Stimulated activated CD8-positive, alpha-beta memory T cell treated with anti-CD3 and anti-CD28 coated beads, Interleukin-4, amount 100 ng/mL, for 48 hours (primary cell): Measurements from ENCODE around the gene JMJD6.

Source experiments
- DNase-seq: peaks from one replicate; pipeline ENCODE4 v3.0.0-alpha.2; 2020

The JMJD6 gene

DNA sequence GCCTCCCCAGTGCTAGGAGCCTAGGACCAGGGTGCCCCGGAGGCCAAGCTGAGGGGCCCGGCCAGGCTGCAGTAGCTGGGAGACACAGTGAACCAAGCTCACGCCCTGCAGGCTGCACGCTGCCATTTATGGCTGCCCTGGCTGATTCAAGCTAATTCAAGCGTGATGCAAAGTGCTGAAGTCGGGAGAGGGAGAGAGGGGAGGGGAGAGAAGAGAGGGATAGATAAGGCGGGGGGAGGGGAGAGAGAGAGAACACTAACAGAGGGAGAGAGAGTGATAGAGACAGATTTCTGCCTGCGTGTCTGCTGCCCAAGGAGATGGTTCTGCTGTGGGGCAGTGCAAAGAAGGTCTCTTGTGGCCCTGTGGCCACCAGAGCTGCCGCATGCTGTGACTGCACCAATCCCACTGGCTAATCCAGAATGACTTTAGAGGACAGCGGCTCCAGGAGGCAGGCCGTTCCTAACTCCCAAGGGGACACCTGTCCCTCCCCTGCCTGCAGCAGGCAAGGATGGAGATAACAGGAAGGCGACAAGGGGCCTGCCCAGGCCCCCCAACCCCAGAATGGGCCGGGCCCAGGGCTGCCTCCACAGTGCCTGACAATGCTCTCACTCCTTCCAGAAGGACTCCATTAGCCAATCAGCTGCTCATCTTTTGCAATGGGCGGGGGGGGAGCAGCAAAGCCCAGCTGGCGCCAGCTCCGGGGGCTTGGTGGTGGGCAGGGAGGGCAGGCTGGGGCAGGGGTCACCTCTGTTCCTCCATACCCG is 28.5 kb downstream of the JMJD6 start:
- DNase-seq = no peak

DNA sequence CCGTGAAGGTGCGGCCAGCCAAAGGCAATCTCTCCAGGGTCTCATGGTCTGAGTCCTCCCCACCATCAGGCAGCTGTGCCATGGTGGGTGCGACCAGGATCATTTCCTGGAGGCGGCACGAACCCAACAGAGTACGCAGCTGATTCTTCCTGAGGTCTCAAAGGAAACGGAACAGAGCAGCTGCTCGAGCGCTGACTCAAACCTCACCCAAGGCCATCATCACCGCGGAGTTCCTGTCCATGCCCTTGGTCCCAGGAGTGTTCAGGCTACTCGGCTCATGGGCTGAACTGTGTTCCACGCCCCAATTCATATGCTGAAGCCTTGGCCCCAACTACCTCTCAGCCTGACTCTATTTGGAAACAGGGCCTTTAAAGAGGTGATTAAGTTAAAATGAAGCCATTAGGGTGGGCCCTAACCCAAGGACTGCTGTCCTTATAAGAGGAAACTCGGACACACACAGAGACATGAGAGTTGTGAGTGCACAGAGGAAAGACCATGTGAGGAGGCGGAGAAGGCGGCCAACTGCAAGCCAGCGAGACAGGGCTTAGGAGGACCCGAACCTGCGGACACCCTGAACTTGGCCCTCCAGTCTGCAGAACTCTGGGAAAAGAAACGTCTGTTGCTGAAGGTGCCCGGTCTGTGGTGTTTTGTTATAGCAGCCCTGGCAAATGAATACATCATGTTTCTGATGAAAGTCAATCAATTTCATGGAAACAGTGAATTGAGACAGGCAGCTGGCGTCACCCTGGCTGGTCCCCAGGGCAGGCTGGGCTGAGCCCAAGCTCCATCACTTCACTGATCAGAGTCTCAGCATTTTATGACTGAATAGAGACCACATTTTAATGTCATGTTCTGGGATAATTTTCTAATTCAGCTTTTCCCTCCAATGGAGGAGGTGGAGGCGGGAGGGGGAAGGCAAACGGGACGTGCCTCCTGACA is 29.4 kb downstream of the JMJD6 start:
- DNase-seq = no peak

DNA sequence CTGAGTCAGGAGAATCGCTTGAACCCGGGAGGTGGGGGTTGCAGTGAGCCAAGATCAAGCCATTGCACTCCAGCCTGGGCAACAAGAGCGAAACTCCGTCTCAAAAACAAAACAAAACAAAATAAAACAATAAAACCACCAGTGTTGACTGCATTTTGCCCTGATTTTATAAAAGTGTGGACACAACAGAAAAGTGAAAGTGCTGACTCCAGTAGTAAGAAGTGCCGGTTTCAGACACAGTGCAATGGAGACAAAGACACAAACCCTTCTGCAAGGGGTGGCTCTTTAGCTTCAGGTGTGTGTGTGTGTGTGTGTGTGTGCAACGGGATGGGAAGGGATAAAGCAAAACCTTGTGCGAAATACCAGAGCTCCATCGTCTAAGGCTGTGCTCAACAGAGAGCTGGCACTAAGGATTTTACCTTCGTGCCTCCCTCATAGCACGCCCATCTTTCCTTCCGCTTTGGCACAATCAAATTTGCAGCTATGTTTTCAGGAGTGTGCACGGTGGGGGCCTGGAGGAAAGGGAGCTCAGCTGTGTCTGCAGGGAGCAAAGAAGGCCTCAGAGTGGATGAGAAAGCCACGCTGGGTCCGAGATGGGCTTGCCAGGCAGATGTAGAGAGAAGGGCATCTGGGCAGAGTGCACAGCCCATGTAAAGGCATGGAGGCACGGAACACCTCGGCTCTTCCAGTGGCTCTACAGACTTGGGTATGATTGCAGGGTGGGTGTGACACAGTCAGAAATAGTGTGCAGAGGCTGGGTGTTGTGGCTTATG is 31.2 kb downstream of the JMJD6 start:
- no peak for DNase-seq

- no peak for DNase-seq
Measured at GRCh38 chr17:76691379-76692191, 34.8 kb downstream of the JMJD6 start.

- DNase-seq = no peak
Measured at GRCh38 chr17:76690596-76691280, 35.7 kb downstream of the JMJD6 start.

DNA sequence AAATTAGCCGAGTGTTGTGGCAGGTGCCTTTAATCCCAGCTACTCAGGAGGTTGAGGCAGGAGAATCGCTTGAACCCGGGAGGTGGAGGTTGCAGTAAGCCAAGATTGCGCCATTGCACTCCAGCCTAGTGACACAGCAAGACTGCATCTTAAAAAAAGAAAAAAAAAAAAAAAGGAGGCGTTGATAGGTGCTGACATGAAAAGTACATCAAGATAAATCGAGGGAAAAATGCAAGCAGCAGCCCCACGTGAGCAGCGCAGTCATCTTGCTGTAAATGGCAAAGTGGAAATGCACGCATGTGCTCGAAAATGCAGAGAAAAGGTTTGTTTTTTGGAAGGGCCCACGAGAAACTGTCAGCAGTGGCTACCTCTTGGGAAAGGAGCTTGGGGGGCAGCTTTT is 36.5 kb downstream of the JMJD6 start:
- no peak for DNase-seq

DNA sequence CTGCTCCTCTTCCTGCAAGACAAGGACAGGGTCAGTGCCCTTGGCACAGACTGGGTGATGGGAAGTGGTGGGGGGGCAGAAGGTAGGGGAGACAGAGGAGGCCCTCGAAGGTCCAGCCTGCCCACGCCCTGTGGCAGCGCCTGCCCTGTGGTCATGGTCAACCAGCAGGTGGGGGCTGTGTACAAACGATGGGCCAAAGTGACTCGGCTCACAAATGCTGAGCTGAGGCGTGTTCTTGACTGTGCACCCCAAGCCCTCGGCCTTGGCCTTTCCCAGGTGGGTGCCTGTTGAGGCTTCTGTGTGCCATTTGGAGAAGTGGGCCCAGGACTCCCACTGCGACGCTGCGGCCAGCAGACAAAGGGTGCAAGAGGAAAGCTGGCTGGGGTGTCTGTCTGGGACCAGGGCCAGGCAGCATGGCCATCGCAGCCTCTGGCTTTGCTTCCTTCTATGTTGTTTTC is 38.2 kb downstream of the JMJD6 start:
- no peak for DNase-seq

DNA sequence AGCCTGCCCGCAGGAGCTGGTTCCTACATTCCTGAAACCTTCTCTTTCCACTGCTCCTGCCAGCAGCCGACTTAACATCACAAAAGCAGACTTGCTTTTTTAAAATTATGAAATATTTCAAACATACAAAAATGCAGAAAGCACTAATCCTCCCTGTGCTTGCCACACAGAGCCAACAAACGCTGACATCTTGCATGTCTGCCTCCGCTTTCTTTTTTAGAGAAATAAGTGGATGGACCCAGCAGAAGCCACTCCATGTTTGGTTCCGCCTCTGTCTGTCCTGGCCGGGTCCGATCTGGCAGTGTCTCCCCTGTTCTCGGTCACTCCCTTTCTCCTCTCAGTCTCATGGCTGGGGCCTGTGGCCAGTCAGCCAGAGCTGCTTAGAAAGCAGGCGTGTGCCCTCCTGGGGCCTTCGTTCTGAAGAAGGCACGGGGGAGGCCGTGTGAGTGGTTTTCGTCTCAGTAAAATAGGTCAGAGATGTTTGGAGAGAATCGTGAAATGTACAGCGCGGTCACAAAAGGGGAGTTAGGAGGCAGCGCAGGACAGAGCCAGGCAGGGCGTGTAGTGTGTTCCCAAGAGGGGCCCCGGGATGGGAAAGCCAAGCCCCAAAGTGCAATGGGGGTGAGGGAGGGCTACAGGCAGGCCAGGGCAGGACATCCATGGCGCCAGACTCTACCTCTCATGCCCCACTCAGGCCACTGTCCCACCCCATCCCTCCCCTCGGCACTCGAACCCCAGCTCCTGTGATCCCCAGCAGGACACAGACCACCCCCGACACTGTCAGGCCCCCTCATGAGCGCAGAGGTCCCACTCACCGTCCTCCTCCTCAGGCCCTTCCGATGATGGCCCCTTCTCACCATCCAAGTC is 38.9 kb downstream of the JMJD6 start:
- no peak for DNase-seq

DNA sequence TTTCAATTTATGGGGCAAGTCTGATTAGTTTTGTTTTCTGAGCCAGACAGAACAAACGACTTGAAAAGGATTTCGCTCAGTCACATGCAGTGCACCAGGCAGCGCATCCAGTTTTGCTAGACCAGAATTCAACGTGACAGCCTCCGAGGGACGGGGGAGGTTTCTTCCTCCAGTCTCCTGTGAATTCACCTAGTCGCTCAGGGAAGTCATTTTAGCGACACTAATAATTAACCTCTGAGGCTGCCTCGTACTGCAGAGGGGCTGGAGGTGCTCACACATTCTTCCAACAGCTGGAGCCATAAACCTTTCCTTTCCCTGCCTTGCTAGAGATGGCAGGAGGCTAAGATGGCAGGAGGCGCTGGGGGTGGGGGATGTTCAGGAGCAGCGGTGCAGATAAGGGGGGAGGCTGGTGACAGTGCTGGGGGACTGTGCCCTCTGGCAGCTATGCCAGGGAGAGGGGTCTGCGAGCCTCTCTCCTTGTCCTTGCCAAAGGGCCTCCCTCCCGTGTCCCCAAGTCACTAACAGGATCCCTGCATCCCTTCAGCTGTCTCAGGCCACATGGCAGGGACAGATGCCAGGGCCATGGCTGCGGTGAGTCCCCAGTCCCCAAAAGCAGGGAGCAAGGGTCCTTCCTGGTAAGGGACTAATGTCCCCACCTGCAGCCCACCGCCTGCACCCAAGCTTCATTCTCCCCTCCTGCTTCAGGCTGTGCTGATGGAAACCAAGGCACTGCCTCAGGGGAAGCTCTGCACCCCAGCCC is 39.7 kb downstream of the JMJD6 start:
- DNase-seq = no peak

GRCh38 chr17:76685846-76686245 is 40.6 kb downstream of the JMJD6 start:
- DNase-seq = no peak

- no peak for DNase-seq
Measured at GRCh38 chr17:76685366-76685765, 41.0 kb downstream of the JMJD6 start.

- DNase-seq = no peak
Measured at GRCh38 chr17:76684756-76685155, 41.6 kb downstream of the JMJD6 start.

DNA sequence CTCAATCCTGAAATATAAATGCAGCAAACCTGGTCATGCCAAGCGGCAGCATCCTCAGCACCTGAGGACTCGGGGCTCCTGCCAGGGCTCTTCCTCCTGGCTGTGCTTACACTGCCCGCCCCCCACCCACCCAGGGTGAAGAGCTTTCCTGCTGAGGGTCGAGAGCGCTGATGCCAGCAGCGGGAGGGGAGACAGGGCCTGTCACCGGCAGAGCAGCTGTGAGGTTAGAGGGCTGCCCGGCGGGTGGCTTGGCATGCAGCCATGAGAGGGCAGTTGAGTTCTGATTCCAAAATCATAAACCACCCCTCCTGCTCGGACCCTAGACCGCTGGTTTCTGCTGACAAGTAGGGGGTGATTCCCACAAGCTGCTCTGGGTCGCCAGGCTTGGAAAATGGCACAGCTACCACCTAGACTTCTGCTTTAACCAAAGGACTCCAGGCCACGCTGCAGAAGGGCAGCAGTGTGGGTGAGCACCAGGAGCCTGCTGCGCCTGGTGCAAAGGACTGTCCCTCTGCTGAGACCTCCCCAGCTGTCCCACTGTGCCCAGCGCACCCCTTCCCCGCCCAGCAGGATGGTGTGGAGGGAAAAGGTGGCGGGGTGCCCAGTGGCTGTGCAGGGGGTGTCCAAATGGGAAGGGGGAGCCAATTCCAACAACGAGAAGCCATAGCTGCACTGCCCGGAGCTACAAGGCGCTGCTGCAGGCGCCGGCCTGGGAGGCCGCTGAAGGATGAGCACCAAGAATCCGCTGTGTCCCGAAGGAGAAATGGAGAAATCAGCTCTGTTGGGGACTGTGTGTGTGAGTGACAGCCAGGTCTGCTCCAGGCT is 42.3 kb downstream of the JMJD6 start:
- DNase-seq = no peak

DNA sequence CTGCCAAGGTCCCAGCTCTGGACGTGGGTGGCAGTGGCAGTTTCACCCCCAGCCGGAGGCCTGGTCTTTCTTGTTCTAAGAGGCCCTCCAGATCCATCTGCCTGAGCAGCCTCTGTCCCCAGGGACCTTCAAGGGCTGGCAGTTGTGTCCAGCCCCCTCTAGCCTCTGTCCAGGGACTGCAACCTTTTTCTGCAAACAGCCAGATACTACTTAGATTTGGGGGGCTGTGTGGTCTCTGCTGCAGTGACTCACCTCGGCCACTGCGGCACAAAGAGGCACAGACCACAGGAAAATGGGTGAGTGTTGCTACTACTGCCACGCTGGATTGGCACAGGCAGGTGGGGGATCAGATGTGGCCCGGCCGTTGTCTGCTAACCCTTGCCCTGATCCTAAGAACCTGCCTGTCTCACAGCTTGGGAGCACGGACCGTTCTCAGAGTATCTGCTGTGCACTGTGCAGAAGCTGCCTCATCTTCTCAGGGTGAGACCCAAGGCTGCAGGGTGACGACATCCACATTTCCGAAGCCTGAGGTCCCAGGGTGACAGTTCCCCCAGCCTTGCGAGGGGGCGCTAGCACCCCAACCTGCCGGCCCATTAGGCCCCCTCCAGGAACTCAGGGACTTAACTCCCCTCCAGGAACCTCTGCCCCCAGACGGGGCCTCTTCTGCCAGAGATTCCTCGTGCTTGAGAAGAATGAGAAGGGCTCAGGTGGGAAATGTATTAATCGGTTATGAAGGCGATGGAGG is 43.2 kb downstream of the JMJD6 start:
- no peak for DNase-seq

DNA sequence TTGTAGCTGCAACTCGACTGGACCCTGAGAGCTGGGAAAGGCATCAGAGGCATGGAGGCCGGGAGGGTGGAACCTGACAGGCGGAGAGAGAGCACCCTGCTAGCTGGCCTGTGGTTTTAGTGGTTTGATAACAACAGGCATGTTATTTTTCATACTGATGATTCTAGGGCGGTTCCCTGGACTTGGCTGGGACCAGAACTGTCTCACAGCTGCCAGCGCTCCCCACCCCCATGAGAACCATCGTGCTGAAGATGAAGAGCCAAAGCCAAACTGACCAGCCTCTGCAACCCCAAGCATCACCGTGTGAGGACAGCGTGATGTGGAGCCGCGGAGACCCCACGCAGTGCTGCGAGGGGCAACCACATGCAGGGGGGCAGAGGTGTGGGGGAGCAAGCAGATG is 44.1 kb downstream of the JMJD6 start:
- DNase-seq = no peak

GRCh38 chr17:76681222-76682137 is 44.9 kb downstream of the JMJD6 start:
- peak; percentile 82 for DNase-seq

GRCh38 chr17:76679239-76679638 is 47.2 kb downstream of the JMJD6 start:
- no peak for DNase-seq
